HFF-Myc (cell line): Measurements from ENCODE around the gene LSM14B.

Experiments used
- DNase-seq: peaks from one replicate; pipeline ENCODE4 v3.0.0-alpha.2; 2011; ENCODE audit warnings: low read depth; ENCODE audit errors: extremely low read depth
- H3K4me3 ChIP-seq: replicated peaks from 2 replicates; pipeline ENCODE4 v1.5.1; 2011; ENCODE audit warnings: low read depth, mild to moderate bottlenecking, control low read depth, low read length
- CTCF ChIP-seq: IDR thresholded peaks from 2 replicates; pipeline ENCODE4 v1.5.1; 2012; ENCODE audit warnings: mild to moderate bottlenecking, low read depth, low read length, control low read depth; ENCODE audit errors: missing control alignments

The LSM14B gene

GRCh38 chr20:62162765-62163484, 40.6 kb downstream of the LSM14B start:
- no peak for DNase-seq
- H3K4me3 ChIP-seq, result no peak overlapping the region
- TF ChIP-seq CTCF, result no peak

- H3K4me3 ChIP-seq, result no peak overlapping the region
- TF ChIP-seq CTCF, result no peak
- DNase-seq, result no peak
Observed at GRCh38 chr20:62163485-62163865, 41.2 kb downstream of the LSM14B start.

- DNase-seq, result no peak
- TF ChIP-seq CTCF, result no peak
- H3K4me3 ChIP-seq, result no peak overlapping the region
Observed at GRCh38 chr20:62163986-62164762, 41.9 kb downstream of the LSM14B start.

GRCh38 chr20:62164879-62165761, 42.8 kb downstream of the LSM14B start:
- DNase-seq, result no peak
- H3K4me3 ChIP-seq, result no peak overlapping the region
- TF ChIP-seq CTCF, result no peak

GRCh38 chr20:62165762-62166399, 43.6 kb downstream of the LSM14B start:
- no peak for TF ChIP-seq CTCF
- no peak for DNase-seq
- H3K4me3 ChIP-seq, result no peak overlapping the region

- DNase-seq, result no peak
Observed at GRCh38 chr20:62167474-62167873, 45.2 kb downstream of the LSM14B start.

More at GRCh38 chr20:62167474-62167873, 45.2 kb downstream of the LSM14B start:
- H3K4me3 ChIP-seq, result no peak overlapping the region
- no peak for TF ChIP-seq CTCF
